HCT116 (cell line): Measurements from ENCODE around the gene CCDC71.

Experiments used
- CEBPB ChIP-seq: IDR thresholded peaks from 2 replicates; pipeline ENCODE4 v1.6.1; 2012; ENCODE audit warnings: low read depth
- JUND ChIP-seq: IDR thresholded peaks from 2 replicates; pipeline ENCODE4 v1.6.1; 2012
- POLR2A ChIP-seq: IDR thresholded peaks from 2 replicates; pipeline ENCODE4 v1.7.0; 2011; ENCODE audit warnings: borderline replicate concordance; ENCODE audit not compliant: insufficient read depth, insufficient read length; ENCODE audit errors: extremely low read depth
- POLR2AphosphoS5 ChIP-seq: IDR thresholded peaks from 2 replicates; pipeline ENCODE4 v1.6.1; 2011; ENCODE audit warnings: mild to moderate bottlenecking, low read depth, low read length, moderate library complexity
- SIN3A ChIP-seq: IDR thresholded peaks from 2 replicates; pipeline ENCODE4 v1.6.1; 2012; ENCODE audit warnings: low read depth
- YY1 ChIP-seq: IDR thresholded peaks from 2 replicates; pipeline ENCODE4 v1.6.1; 2011; ENCODE audit warnings: low read length, low read depth, moderate library complexity, mild to moderate bottlenecking; ENCODE audit not compliant: insufficient replicate concordance; ENCODE audit errors: extremely low read depth
- ZNF274 ChIP-seq: fragments of 200-500 bp; sonication (Bioruptor generic); IDR thresholded peaks from 2 replicates; pipeline ENCODE4 v1.6.1; 2014; ENCODE audit warnings: mild to moderate bottlenecking, low read depth, low read length, inconsistent platforms
- TF ChIP-seq, protein P1 (sequence below): IDR thresholded peaks from 2 replicates; pipeline ENCODE4 v1.6.1; 2012
- TF ChIP-seq, protein P2 (sequence below), 3 experiments: fragments of 200-600 bp in 1 of 3; sonication (generic) in 1 of 3; IDR thresholded peaks in 2 of 3; conservative IDR thresholded peaks in 1 of 3; 2 replicates each; pipeline ENCODE4 v1.5.1; 2012 to 2017; ENCODE audit warnings: low read depth in 2 of 3, low read length in 2 of 3, antibody characterized with exemption in 1 of 3, borderline replicate concordance in 1 of 3, control low read depth in 1 of 3, mild to moderate bottlenecking in 1 of 3, mixed read lengths in 1 of 3, mixed run types in 1 of 3, moderate library complexity in 1 of 3; ENCODE audit not compliant: insufficient read depth in 1 of 3
- TF ChIP-seq, protein P3 (sequence below): IDR thresholded peaks from 2 replicates; pipeline ENCODE4 v1.6.1; 2012; ENCODE audit warnings: low read depth

- TF ChIP-seq YY1 (no peak), CEBPB (no peak), ZNF274 (no peak), POLR2A (no peak), JUND (no peak), POLR2AphosphoS5 (no peak), SIN3A (no peak)
- TF ChIP-seq, protein P1, sequence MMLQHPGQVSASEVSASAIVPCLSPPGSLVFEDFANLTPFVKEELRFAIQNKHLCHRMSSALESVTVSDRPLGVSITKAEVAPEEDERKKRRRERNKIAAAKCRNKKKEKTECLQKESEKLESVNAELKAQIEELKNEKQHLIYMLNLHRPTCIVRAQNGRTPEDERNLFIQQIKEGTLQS, result no peak
- TF ChIP-seq, protein P2, sequence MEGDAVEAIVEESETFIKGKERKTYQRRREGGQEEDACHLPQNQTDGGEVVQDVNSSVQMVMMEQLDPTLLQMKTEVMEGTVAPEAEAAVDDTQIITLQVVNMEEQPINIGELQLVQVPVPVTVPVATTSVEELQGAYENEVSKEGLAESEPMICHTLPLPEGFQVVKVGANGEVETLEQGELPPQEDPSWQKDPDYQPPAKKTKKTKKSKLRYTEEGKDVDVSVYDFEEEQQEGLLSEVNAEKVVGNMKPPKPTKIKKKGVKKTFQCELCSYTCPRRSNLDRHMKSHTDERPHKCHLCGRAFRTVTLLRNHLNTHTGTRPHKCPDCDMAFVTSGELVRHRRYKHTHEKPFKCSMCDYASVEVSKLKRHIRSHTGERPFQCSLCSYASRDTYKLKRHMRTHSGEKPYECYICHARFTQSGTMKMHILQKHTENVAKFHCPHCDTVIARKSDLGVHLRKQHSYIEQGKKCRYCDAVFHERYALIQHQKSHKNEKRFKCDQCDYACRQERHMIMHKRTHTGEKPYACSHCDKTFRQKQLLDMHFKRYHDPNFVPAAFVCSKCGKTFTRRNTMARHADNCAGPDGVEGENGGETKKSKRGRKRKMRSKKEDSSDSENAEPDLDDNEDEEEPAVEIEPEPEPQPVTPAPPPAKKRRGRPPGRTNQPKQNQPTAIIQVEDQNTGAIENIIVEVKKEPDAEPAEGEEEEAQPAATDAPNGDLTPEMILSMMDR (IDR thresholded peaks at IDR 0.05 in 2 of 3, conservative IDR thresholded peaks at IDR 0.05 in 1 of 3; ENCODE audit: borderline replicate concordance in 1 of 3, insufficient read depth in 1 of 3, low read depth in 2 of 3, low read length in 2 of 3), result no peak
- TF ChIP-seq, protein P3, sequence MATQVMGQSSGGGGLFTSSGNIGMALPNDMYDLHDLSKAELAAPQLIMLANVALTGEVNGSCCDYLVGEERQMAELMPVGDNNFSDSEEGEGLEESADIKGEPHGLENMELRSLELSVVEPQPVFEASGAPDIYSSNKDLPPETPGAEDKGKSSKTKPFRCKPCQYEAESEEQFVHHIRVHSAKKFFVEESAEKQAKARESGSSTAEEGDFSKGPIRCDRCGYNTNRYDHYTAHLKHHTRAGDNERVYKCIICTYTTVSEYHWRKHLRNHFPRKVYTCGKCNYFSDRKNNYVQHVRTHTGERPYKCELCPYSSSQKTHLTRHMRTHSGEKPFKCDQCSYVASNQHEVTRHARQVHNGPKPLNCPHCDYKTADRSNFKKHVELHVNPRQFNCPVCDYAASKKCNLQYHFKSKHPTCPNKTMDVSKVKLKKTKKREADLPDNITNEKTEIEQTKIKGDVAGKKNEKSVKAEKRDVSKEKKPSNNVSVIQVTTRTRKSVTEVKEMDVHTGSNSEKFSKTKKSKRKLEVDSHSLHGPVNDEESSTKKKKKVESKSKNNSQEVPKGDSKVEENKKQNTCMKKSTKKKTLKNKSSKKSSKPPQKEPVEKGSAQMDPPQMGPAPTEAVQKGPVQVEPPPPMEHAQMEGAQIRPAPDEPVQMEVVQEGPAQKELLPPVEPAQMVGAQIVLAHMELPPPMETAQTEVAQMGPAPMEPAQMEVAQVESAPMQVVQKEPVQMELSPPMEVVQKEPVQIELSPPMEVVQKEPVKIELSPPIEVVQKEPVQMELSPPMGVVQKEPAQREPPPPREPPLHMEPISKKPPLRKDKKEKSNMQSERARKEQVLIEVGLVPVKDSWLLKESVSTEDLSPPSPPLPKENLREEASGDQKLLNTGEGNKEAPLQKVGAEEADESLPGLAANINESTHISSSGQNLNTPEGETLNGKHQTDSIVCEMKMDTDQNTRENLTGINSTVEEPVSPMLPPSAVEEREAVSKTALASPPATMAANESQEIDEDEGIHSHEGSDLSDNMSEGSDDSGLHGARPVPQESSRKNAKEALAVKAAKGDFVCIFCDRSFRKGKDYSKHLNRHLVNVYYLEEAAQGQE, result no peak
Observed at GRCh38 chr3:49119036-49119435, 47.1 kb downstream of the CCDC71 start.
